H9 (cell line): ENCODE data around the gene ACSM5. TPM values are rescaled to one million over a fixed set of nuclear protein-coding genes. Genes with fewer than 3 reads are reported as not detected.
"Not testable (repeated sequence)": the region's sequence is repeated elsewhere in the genome, so short reads cannot be mapped to it uniquely, and the experiment has no call there.

ENCODE experiments used
- DNase-seq: peaks from one replicate; pipeline ENCODE4 v3.0.0-alpha.2; 2017
- H2AFZ ChIP-seq: one replicate; pipeline ENCODE4 v1.6.1; 2013; ENCODE audit warnings: mild to moderate bottlenecking, low read length, control low read depth, moderate library complexity
- H2AK5ac ChIP-seq: 2 replicates; pipeline ENCODE4 v1.6.1; 2013; ENCODE audit warnings: low read length, control low read depth, mixed read lengths; ENCODE audit not compliant: insufficient read length
- H2BK120ac ChIP-seq: one replicate; pipeline ENCODE4 v1.6.1; 2013; ENCODE audit warnings: low read depth, mild to moderate bottlenecking, low read length, control low read depth, inconsistent platforms; ENCODE audit not compliant: poor library complexity, severe bottlenecking
- H2BK12ac ChIP-seq: 2 replicates; pipeline ENCODE4 v1.6.1; 2013; ENCODE audit warnings: low read length, control low read depth, mixed read lengths, low read depth; ENCODE audit not compliant: insufficient read length
- H2BK15ac ChIP-seq: 2 replicates; pipeline ENCODE4 v1.6.1; 2013; ENCODE audit warnings: low read depth, low read length, control low read depth
- H2BK20ac ChIP-seq: one replicate; pipeline ENCODE4 v1.6.1; 2013; ENCODE audit warnings: low read depth, mild to moderate bottlenecking, low read length, control low read depth, inconsistent platforms; ENCODE audit not compliant: poor library complexity, severe bottlenecking
- H2BK5ac ChIP-seq: 2 replicates; pipeline ENCODE4 v1.6.1; 2013; ENCODE audit warnings: low read length, control low read depth, mixed read lengths; ENCODE audit not compliant: insufficient read length
- H3K14ac ChIP-seq: 2 replicates; pipeline ENCODE4 v1.6.1; 2013; ENCODE audit warnings: low read length, control low read depth; ENCODE audit not compliant: insufficient read depth
- H3K18ac ChIP-seq: 2 replicates; pipeline ENCODE4 v1.6.1; 2013; ENCODE audit warnings: low read depth, mild to moderate bottlenecking, mixed read lengths, low read length, control low read depth; ENCODE audit not compliant: insufficient read length
- H3K23ac ChIP-seq: 2 replicates; pipeline ENCODE4 v1.6.1; 2013; ENCODE audit warnings: low read length, control low read depth, mixed read lengths, low read depth; ENCODE audit not compliant: insufficient read length
- H3K23me2 ChIP-seq: 2 replicates; pipeline ENCODE4 v1.6.1; 2013; ENCODE audit warnings: low read depth, mild to moderate bottlenecking, mixed read lengths, low read length, control low read depth; ENCODE audit not compliant: insufficient read length, poor library complexity, severe bottlenecking
- H3K27ac ChIP-seq: 2 replicates; pipeline ENCODE4 v1.5.1; 2013; ENCODE audit warnings: low read length, control low read depth, mixed read lengths, low read depth; ENCODE audit not compliant: insufficient read length
- H3K27me3 ChIP-seq: 2 replicates; pipeline ENCODE4 v1.6.1; 2013; ENCODE audit warnings: low read length, control low read depth, inconsistent platforms; ENCODE audit not compliant: insufficient read depth
- H3K4ac ChIP-seq: 2 replicates; pipeline ENCODE4 v1.6.1; 2013; ENCODE audit warnings: low read depth, mild to moderate bottlenecking, control low read depth, inconsistent platforms, low read length, moderate library complexity
- H3K4me1 ChIP-seq: 2 replicates; pipeline ENCODE4 v1.6.1; 2013; ENCODE audit warnings: low read length, control low read depth, inconsistent platforms; ENCODE audit not compliant: insufficient read depth
- H3K4me2 ChIP-seq: 2 replicates; pipeline ENCODE4 v1.6.1; 2013; ENCODE audit warnings: low read length, control low read depth, mixed read lengths; ENCODE audit not compliant: insufficient read length, insufficient read depth
- H3K56ac ChIP-seq: 2 replicates; pipeline ENCODE4 v1.6.1; 2013; ENCODE audit warnings: low read depth, mild to moderate bottlenecking, mixed read lengths, low read length, control low read depth; ENCODE audit not compliant: insufficient read length
- H3K79me1 ChIP-seq: 2 replicates; pipeline ENCODE4 v1.6.1; 2013; ENCODE audit warnings: low read depth, mild to moderate bottlenecking, moderate library complexity, low read length, control low read depth, inconsistent platforms; ENCODE audit not compliant: insufficient read depth, poor library complexity, severe bottlenecking
- H3K79me2 ChIP-seq: 2 replicates; pipeline ENCODE4 v1.6.1; 2013; ENCODE audit warnings: low read length, control low read depth, inconsistent platforms; ENCODE audit not compliant: insufficient read depth
- H3K9ac ChIP-seq: 2 replicates; pipeline ENCODE4 v1.6.1; 2013; ENCODE audit warnings: low read length, control low read depth, mixed read lengths; ENCODE audit not compliant: insufficient read length; ENCODE audit errors: extremely low read depth
- H3K9me3 ChIP-seq: one replicate; pipeline ENCODE4 v1.6.1; 2013; ENCODE audit warnings: low read depth, low read length, inconsistent platforms; ENCODE audit not compliant: control insufficient read depth
- H3T11ph ChIP-seq: one replicate; pipeline ENCODE4 v1.6.1; 2013; ENCODE audit warnings: mild to moderate bottlenecking, low read length, control low read depth, inconsistent platforms
- H4K20me1 ChIP-seq: one replicate; pipeline ENCODE4 v1.6.1; 2013; ENCODE audit not compliant: control insufficient read depth, insufficient read length, insufficient read depth
- H4K5ac ChIP-seq: 2 replicates; pipeline ENCODE4 v1.6.1; 2013; ENCODE audit warnings: low read depth, mild to moderate bottlenecking, mixed read lengths, low read length, control low read depth; ENCODE audit not compliant: insufficient read length
- H4K8ac ChIP-seq: replicated peaks from 2 replicates; pipeline ENCODE4 v1.6.1; 2013; ENCODE audit warnings: low read length, control low read depth, mixed read lengths, low read depth; ENCODE audit not compliant: insufficient read length
- H4K91ac ChIP-seq: 2 replicates; pipeline ENCODE4 v1.6.1; 2013; ENCODE audit warnings: low read depth, mild to moderate bottlenecking, moderate library complexity, mixed read lengths, low read length, control low read depth; ENCODE audit not compliant: insufficient read length
- H3K27ac Mint-ChIP-seq, 3 experiments: 2 replicates in 2 of 3; 3 replicates in 1 of 3; pipeline ENCODE4 v1.8.0; 2020 to 2021; ENCODE audit warnings: mixed read lengths in 3 of 3, mild to moderate bottlenecking in 1 of 3, moderate library complexity in 1 of 3
- H3K27me3 Mint-ChIP-seq: 2 replicates; pipeline ENCODE4 v1.8.0; 2021; ENCODE audit warnings: low read depth, mild to moderate bottlenecking, moderate library complexity, mixed read lengths
- H3K36me3 Mint-ChIP-seq, 3 experiments: 2 replicates in 2 of 3; 3 replicates in 1 of 3; pipeline ENCODE4 v1.8.0; 2020 to 2021; ENCODE audit warnings: low read depth in 3 of 3, mixed read lengths in 3 of 3; ENCODE audit not compliant: insufficient read depth in 1 of 3
- H3K4me1 Mint-ChIP-seq, 2 experiments: 2 replicates each; pipeline ENCODE4 v1.8.0; 2020; ENCODE audit warnings: mixed read lengths in 2 of 2
- H3K4me3 Mint-ChIP-seq, 2 experiments: 2 replicates in 1 of 2; 3 replicates in 1 of 2; pipeline ENCODE4 v1.8.0; 2020 to 2021; ENCODE audit warnings: mild to moderate bottlenecking in 2 of 2, mixed read lengths in 2 of 2, moderate library complexity in 1 of 2
- H3K9me3 Mint-ChIP-seq, 2 experiments: 2 replicates in 1 of 2; 3 replicates in 1 of 2; pipeline ENCODE4 v1.8.0; 2020; ENCODE audit warnings: mild to moderate bottlenecking in 2 of 2, mixed read lengths in 2 of 2, moderate library complexity in 1 of 2
- WGBS: extraction: QIAGEN DNeasy Blood & Tissue Kit; methylation state at CpG from one replicate; pipeline ENCODE4 v1.1.7; 2013; ENCODE audit warnings: missing lambda C conversion rate, low lambda C conversion rate, mixed read lengths; ENCODE audit not compliant: insufficient read length; ENCODE audit errors: extremely low coverage; 5-methylcytosine and 5-hydroxymethylcytosine counted together
- total RNA-seq: library from RNA; stranded (reverse); gene quantifications from 2 replicates; pipeline ENCODE4 v1.2.1, GENCODE V29; 2021

ACSM5 gene
- total RNA-seq, 1 experiment from 2014 or later = not detected

GRCh38 chr16:20477188-20477744 lies 67.9 kb downstream of the ACSM5 start:
- H2AFZ ChIP-seq, H2BK15ac ChIP-seq, H3K27ac Mint-ChIP-seq, DNase-seq, H3K9ac ChIP-seq, H3K27me3 ChIP-seq, H3K4me1 Mint-ChIP-seq, H3K9me3 ChIP-seq, H3K23ac ChIP-seq, H3K23me2 ChIP-seq, H4K5ac ChIP-seq, H3K79me1 ChIP-seq, H3K27me3 Mint-ChIP-seq, H4K91ac ChIP-seq, H4K8ac ChIP-seq, H3K4me2 ChIP-seq, H4K20me1 ChIP-seq, H3K4ac ChIP-seq, H2AK5ac ChIP-seq, H3K14ac ChIP-seq, H2BK120ac ChIP-seq, H2BK12ac ChIP-seq, H3K4me3 Mint-ChIP-seq, H3K56ac ChIP-seq, H3K27ac ChIP-seq, H2BK20ac ChIP-seq, H3K36me3 Mint-ChIP-seq, H3K4me1 ChIP-seq, H3K79me2 ChIP-seq, H2BK5ac ChIP-seq, H3T11ph ChIP-seq, H3K18ac ChIP-seq: not testable (repeated sequence)
- H3K9me3 Mint-ChIP-seq = peaks cover 12 to 47% of the 10 kb centered on the region in 2 experiments
- no CpG with 5 or more reads among the region's 2 CpGs for WGBS

- H3K79me2 ChIP-seq, H2BK12ac ChIP-seq, H3K4me1 Mint-ChIP-seq, H2BK15ac ChIP-seq, DNase-seq, H3K27ac Mint-ChIP-seq, H2AFZ ChIP-seq, H3K36me3 Mint-ChIP-seq, H2BK120ac ChIP-seq, H2BK20ac ChIP-seq, H3K23me2 ChIP-seq, H3K9me3 ChIP-seq, H3K4me1 ChIP-seq, H3K79me1 ChIP-seq, H3K14ac ChIP-seq, H4K8ac ChIP-seq, H3T11ph ChIP-seq, H3K56ac ChIP-seq, H3K4me2 ChIP-seq, H3K4ac ChIP-seq, H3K27ac ChIP-seq, H3K23ac ChIP-seq, H4K5ac ChIP-seq, H3K9ac ChIP-seq, H4K91ac ChIP-seq, H2AK5ac ChIP-seq, H4K20me1 ChIP-seq, H3K27me3 ChIP-seq, H2BK5ac ChIP-seq, H3K27me3 Mint-ChIP-seq, H3K4me3 Mint-ChIP-seq, H3K18ac ChIP-seq: not testable (repeated sequence)
- H3K9me3 Mint-ChIP-seq = peaks cover 4 to 55% of the 10 kb centered on the region in 2 experiments; a peak in 4 of 5 replicates
- WGBS = no CpG with 5 or more reads among the region's 1 CpG
Measured at GRCh38 chr16:20483989-20484388, 74.7 kb downstream of the ACSM5 start.
